Uterus (tissue), 2 donors: ENCODE results near the gene ATG4C.

Experiments used
- POLR2A ChIP-seq, 2 donors: fragments of 450-650 bp; IDR thresholded peaks; one replicate each; pipeline ENCODE4 v1.6.1; 2016; ENCODE audit warnings: antibody characterized with exemption in 2 of 2, mild to moderate bottlenecking in 1 of 2, moderate library complexity in 1 of 2
- TF ChIP-seq, protein P1 (sequence below), 4 experiments: fragments of 200-600 bp in 2 of 4; fragments of 450-650 bp in 2 of 4; sonication (generic) in 2 of 4; IDR thresholded peaks; one replicate each; pipeline ENCODE4 v1.5.1; 2016 to 2019; ENCODE audit warnings: antibody characterized with exemption in 4 of 4, mild to moderate bottlenecking in 2 of 4, moderate library complexity in 1 of 4

DNA sequence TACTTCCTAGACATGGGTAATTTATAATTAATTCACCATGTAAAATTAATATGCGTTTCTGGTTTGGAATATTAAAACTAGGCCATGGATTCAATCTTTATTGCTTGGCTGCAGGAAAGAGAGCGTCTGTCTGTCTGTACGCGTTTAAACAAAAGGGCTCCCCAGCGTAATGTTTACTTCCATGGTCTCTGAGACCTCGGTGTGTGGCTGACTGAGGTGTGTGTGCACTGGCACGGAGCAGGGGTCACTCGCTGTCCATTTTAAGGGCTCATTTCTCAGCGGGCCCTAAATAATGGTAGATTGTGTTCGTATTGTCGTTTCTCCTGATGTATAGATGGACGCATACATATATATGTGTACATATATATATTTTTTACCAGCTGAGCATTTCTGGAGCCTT lies 119.6 kb downstream of the ATG4C start:
- TF ChIP-seq POLR2A (IDR thresholded peaks at IDR 0.05), result no peak
- TF ChIP-seq, protein P1, sequence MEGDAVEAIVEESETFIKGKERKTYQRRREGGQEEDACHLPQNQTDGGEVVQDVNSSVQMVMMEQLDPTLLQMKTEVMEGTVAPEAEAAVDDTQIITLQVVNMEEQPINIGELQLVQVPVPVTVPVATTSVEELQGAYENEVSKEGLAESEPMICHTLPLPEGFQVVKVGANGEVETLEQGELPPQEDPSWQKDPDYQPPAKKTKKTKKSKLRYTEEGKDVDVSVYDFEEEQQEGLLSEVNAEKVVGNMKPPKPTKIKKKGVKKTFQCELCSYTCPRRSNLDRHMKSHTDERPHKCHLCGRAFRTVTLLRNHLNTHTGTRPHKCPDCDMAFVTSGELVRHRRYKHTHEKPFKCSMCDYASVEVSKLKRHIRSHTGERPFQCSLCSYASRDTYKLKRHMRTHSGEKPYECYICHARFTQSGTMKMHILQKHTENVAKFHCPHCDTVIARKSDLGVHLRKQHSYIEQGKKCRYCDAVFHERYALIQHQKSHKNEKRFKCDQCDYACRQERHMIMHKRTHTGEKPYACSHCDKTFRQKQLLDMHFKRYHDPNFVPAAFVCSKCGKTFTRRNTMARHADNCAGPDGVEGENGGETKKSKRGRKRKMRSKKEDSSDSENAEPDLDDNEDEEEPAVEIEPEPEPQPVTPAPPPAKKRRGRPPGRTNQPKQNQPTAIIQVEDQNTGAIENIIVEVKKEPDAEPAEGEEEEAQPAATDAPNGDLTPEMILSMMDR (IDR thresholded peaks at IDR 0.05), result no peak
